ENCODE data around the gene WBP2NL. TPM values are rescaled to one million over a fixed set of nuclear protein-coding genes. Genes with fewer than 3 reads are reported as not detected.

The WBP2NL gene
- total RNA-seq, 4 donors from 2014 or later: 3.7 to 6.6 TPM; not detected in 2

- DNase-seq: no peak
- TF ChIP-seq POLR2A (IDR thresholded peaks at IDR 0.05): no peak
- TF ChIP-seq, protein P1, sequence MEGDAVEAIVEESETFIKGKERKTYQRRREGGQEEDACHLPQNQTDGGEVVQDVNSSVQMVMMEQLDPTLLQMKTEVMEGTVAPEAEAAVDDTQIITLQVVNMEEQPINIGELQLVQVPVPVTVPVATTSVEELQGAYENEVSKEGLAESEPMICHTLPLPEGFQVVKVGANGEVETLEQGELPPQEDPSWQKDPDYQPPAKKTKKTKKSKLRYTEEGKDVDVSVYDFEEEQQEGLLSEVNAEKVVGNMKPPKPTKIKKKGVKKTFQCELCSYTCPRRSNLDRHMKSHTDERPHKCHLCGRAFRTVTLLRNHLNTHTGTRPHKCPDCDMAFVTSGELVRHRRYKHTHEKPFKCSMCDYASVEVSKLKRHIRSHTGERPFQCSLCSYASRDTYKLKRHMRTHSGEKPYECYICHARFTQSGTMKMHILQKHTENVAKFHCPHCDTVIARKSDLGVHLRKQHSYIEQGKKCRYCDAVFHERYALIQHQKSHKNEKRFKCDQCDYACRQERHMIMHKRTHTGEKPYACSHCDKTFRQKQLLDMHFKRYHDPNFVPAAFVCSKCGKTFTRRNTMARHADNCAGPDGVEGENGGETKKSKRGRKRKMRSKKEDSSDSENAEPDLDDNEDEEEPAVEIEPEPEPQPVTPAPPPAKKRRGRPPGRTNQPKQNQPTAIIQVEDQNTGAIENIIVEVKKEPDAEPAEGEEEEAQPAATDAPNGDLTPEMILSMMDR (IDR thresholded peaks at IDR 0.05): no peak
- intact Hi-C loops (cut with DNase I; ENCODE audit: low total_unique reads): no loop called here
Measured at GRCh38 chr22:42050641-42051180, 52.1 kb downstream of the WBP2NL start.

GRCh38 chr22:42052765-42053164, 54.2 kb downstream of the WBP2NL start:
- H3K4me1 ChIP-seq: no peaks in the 10 kb centered on the region
- H3K4me3 ChIP-seq: no peak overlapping the region
- intact Hi-C loops (cut with DNase I; ENCODE audit: low total_unique reads): no loop called here
- TF ChIP-seq, protein P1 (IDR thresholded peaks at IDR 0.05): no peak
- no peak for TF ChIP-seq POLR2A (IDR thresholded peaks at IDR 0.05)
- DNase-seq: no peak
- peaks cover 0 to 8% of the 10 kb centered on the region in 2 donors for H3K9me3 ChIP-seq
- H3K27ac ChIP-seq: no peak overlapping the region
- H3K36me3 ChIP-seq: no peaks in the 10 kb centered on the region
- no peaks in the 10 kb centered on the region for H3K27me3 ChIP-seq

More at GRCh38 chr22:42050641-42051180, 52.1 kb downstream of the WBP2NL start:
- H3K36me3 ChIP-seq: no peaks in the 10 kb centered on the region
- no peaks in the 10 kb centered on the region for H3K27me3 ChIP-seq
- no peak overlapping the region for H3K27ac ChIP-seq
- H3K9me3 ChIP-seq: no peaks in the 10 kb centered on the region
- no peak overlapping the region for H3K4me3 ChIP-seq
- H3K4me1 ChIP-seq: no peaks in the 10 kb centered on the region

- intact Hi-C loops (cut with DNase I; ENCODE audit: low total_unique reads): no loop called here
- DNase-seq: no peak
- Histone ChIP-seq H3K4me3 (no peak overlapping the region), H3K27ac (no peak overlapping the region), H3K4me1 (no peaks in the 10 kb centered on the region), H3K27me3 (no peaks in the 10 kb centered on the region), H3K36me3 (no peaks in the 10 kb centered on the region), H3K9me3 (peaks cover 0 to 8% of the 10 kb centered on the region in 2 donors)
- TF ChIP-seq POLR2A (IDR thresholded peaks at IDR 0.05): no peak
- TF ChIP-seq, protein P1 (IDR thresholded peaks at IDR 0.05): no peak
Measured at GRCh38 chr22:42056757-42057511, 58.3 kb downstream of the WBP2NL start.

DNA sequence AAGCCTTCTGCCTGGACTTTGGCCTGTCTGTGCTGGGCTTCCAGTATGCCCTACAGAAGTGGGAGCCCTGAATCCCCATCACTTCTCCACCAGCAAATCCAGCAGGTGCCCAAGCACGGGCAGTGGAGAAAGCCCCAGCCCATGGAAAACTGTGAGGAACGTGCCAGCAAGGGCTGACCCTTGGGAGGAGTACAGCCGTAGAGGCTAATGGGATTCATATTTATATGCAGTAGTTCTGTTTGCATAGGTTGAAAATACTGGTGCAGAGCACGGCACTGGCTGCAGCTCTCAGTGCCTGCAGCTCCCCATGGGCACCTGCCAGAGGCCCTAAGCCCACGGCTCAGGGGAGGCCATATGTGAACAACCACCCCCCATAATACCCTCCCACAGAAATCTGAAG, 61.9 kb downstream of the WBP2NL start:
- Histone ChIP-seq H3K4me1 (no peaks in the 10 kb centered on the region), H3K4me3 (no peak overlapping the region), H3K27ac (no peak overlapping the region), H3K36me3 (no peaks in the 10 kb centered on the region), H3K9me3 (peaks cover 0 to 8% of the 10 kb centered on the region in 2 donors), H3K27me3 (no peaks in the 10 kb centered on the region)
- intact Hi-C loops (cut with DNase I; ENCODE audit: low total_unique reads): no loop called here
- TF ChIP-seq, protein P1 (IDR thresholded peaks at IDR 0.05): no peak
- no peak for TF ChIP-seq POLR2A (IDR thresholded peaks at IDR 0.05)
- no peak for DNase-seq

- Histone ChIP-seq H3K4me3 (no peak overlapping the region), H3K27me3 (no peaks in the 10 kb centered on the region), H3K9me3 (peaks cover 0 to 8% of the 10 kb centered on the region in 2 donors), H3K36me3 (no peaks in the 10 kb centered on the region), H3K27ac (no peak overlapping the region), H3K4me1 (no peaks in the 10 kb centered on the region)
- no peak for DNase-seq
- TF ChIP-seq, protein P1 (IDR thresholded peaks at IDR 0.05): no peak
- no peak for TF ChIP-seq POLR2A (IDR thresholded peaks at IDR 0.05)
- intact Hi-C loops (cut with DNase I; ENCODE audit: low total_unique reads): no loop called here
Measured at GRCh38 chr22:42061041-42061440, 62.5 kb downstream of the WBP2NL start.
